HCT116 (cell line): ENCODE results near the gene KIAA1586. TPM values are rescaled to one million over a fixed set of nuclear protein-coding genes. Genes with fewer than 3 reads are reported as not detected.

Experiments
- ATAC-seq: fragments of 200-7000 bp; cut with Tn5 transposase; 2 replicates; pipeline ENCODE4 v1.9.1; 2020; ENCODE audit warnings: mild to moderate bottlenecking, moderate library complexity
- BruUV-seq: library from RNA; stranded (reverse); fragments of 400-500 nt; replicated peaks from 2 replicates; lab custom pipeline; 2021; lab: Mats Ljungman, UMichigan
- CTCF ChIA-PET: fragments of 300-600 bp; sonication (Branson Sonifier 250); formaldehyde crosslinking; loops from one replicate; lab custom pipeline; 2021; ENCODE audit warnings: antibody characterized with exemption; lab: Charles Lee
- POLR2A ChIA-PET: fragments of 300-600, 350-600 bp; sonication (Branson Sonifier 250); formaldehyde crosslinking; loops from one replicate; lab custom pipeline; 2021; ENCODE audit warnings: antibody characterized with exemption; lab: Charles Lee
- RAD21 ChIA-PET, 2 experiments: fragments of 300-600 bp; sonication (Branson Sonifier 250); formaldehyde crosslinking; loops; one replicate each; lab custom pipeline; 2023; ENCODE audit warnings: low total read pairs in 2 of 2; ENCODE audit not compliant: uncharacterized antibody in 2 of 2, unreplicated experiment in 2 of 2, low non-redundant PET in 1 of 2; lab: Charles Lee
- DNase-seq: peaks from one replicate; pipeline ENCODE4 v3.0.0-alpha.2; 2010; ENCODE audit warnings: low read depth, low spot score
- H2AFZ ChIP-seq: fragments of 200-600 bp; shearing (Covaris generic), sonication (generic); 2 replicates; pipeline ENCODE4 v1.6.1; 2017; ENCODE audit warnings: low read depth, mixed run types, mixed read lengths, antibody characterized with exemption, low read length; ENCODE audit not compliant: poor library complexity, severe bottlenecking
- H3K27ac ChIP-seq: 2 replicates; pipeline ENCODE4 v1.5.1; 2012; ENCODE audit warnings: low read depth, low read length
- H3K27me3 ChIP-seq: fragments of 200-600 bp; sonication (generic); 2 replicates; pipeline ENCODE4 v1.6.1; 2016; ENCODE audit warnings: mixed run types, low read length, mixed read lengths; ENCODE audit not compliant: insufficient read depth
- H3K36me3 ChIP-seq, 2 experiments: fragments of 200-500 bp in 1 of 2; fragments of 200-600 bp in 1 of 2; sonication (Bioruptor generic) in 1 of 2; sonication (generic) in 1 of 2; 2 replicates each; pipeline versions ENCODE4 v1.5.1 to v1.6.1; 2014 to 2016; ENCODE audit warnings: low read length in 2 of 2, inconsistent platforms in 1 of 2, mixed read lengths in 1 of 2, mixed run types in 1 of 2; ENCODE audit not compliant: insufficient read depth in 2 of 2, control insufficient read depth in 1 of 2
- H3K4me1 ChIP-seq, 2 experiments: fragments of 200-600 bp in 1 of 2; sonication (generic) in 1 of 2; 2 replicates each; pipeline versions ENCODE4 v1.5.1 to v1.6.1; 2012 to 2017; ENCODE audit warnings: low read length in 2 of 2, inconsistent platforms in 1 of 2, mild to moderate bottlenecking in 1 of 2, mixed read lengths in 1 of 2, mixed run types in 1 of 2, moderate library complexity in 1 of 2; ENCODE audit not compliant: insufficient read depth in 2 of 2, control insufficient read depth in 1 of 2
- H3K4me2 ChIP-seq: fragments of 200-600 bp; sonication (generic); 2 replicates; pipeline ENCODE4 v1.6.1; 2017; ENCODE audit warnings: mixed run types, low read length, mixed read lengths
- H3K4me3 ChIP-seq, 2 experiments: fragments of 200-600 bp in 1 of 2; sonication (generic) in 1 of 2; replicated peaks in 1 of 2; 2 replicates each; pipeline ENCODE4 v1.5.1; 2011 to 2016; ENCODE audit warnings: low read length in 2 of 2, control low read depth in 1 of 2, low read depth in 1 of 2, mild to moderate bottlenecking in 1 of 2, mixed read lengths in 1 of 2, mixed run types in 1 of 2
- H3K79me2 ChIP-seq: fragments of 200-600 bp; sonication (generic); 2 replicates; pipeline ENCODE4 v1.6.1; 2017; ENCODE audit warnings: mild to moderate bottlenecking, mixed run types, low read length, moderate library complexity, mixed read lengths; ENCODE audit not compliant: insufficient read depth
- H3K9ac ChIP-seq: fragments of 200-600 bp; sonication (generic); 2 replicates; pipeline ENCODE4 v1.6.1; 2016; ENCODE audit warnings: low read length, mixed read lengths
- H3K9me2 ChIP-seq: fragments of 200-600 bp; sonication (generic), shearing (Covaris generic); 2 replicates; pipeline ENCODE4 v1.6.1; 2017; ENCODE audit warnings: mixed run types, mild to moderate bottlenecking, moderate library complexity; ENCODE audit not compliant: insufficient read depth
- H3K9me3 ChIP-seq, 2 experiments: fragments of 200-500 bp in 1 of 2; fragments of 200-600 bp in 1 of 2; sonication (Bioruptor generic) in 1 of 2; sonication (generic) in 1 of 2; 2 replicates each; pipeline ENCODE4 v1.6.1; 2014 to 2017; ENCODE audit warnings: low read length in 2 of 2, mixed read lengths in 2 of 2, inconsistent platforms in 1 of 2, low read depth in 1 of 2, mild to moderate bottlenecking in 1 of 2, mixed run types in 1 of 2, moderate library complexity in 1 of 2; ENCODE audit not compliant: control insufficient read depth in 1 of 2, insufficient read depth in 1 of 2
- H4K20me1 ChIP-seq: fragments of 200-600 bp; sonication (generic), shearing (Covaris generic); 2 replicates; pipeline ENCODE4 v1.6.1; 2017; ENCODE audit warnings: mixed run types, mild to moderate bottlenecking, moderate library complexity; ENCODE audit not compliant: insufficient read depth
- CBX3 ChIP-seq: IDR thresholded peaks from 2 replicates; pipeline ENCODE4 v1.6.1; 2012; ENCODE audit warnings: low read depth
- CEBPB ChIP-seq: IDR thresholded peaks from 2 replicates; pipeline ENCODE4 v1.6.1; 2012; ENCODE audit warnings: low read depth
- ELF1 ChIP-seq: IDR thresholded peaks from 2 replicates; pipeline ENCODE4 v1.6.1; 2012; ENCODE audit warnings: low read depth, borderline replicate concordance
- EZH2 ChIP-seq: fragments of 200-600 bp; sonication (generic); IDR thresholded peaks from 2 replicates; pipeline ENCODE4 v1.6.1; 2017; ENCODE audit warnings: antibody characterized with exemption, mixed run types
- FOSL1 ChIP-seq: IDR thresholded peaks from 2 replicates; pipeline ENCODE4 v1.6.1; 2012; ENCODE audit warnings: low read depth
- POLR2AphosphoS5 ChIP-seq: IDR thresholded peaks from 2 replicates; pipeline ENCODE4 v1.6.1; 2011; ENCODE audit warnings: mild to moderate bottlenecking, low read depth, low read length, moderate library complexity
- RAD21 ChIP-seq: IDR thresholded peaks from 2 replicates; pipeline ENCODE4 v1.6.1; 2012; ENCODE audit warnings: low read depth, mild to moderate bottlenecking
- SP1 ChIP-seq: IDR thresholded peaks from 2 replicates; pipeline ENCODE4 v1.6.1; 2012; ENCODE audit warnings: low read depth
- SRF ChIP-seq: IDR thresholded peaks from 2 replicates; pipeline ENCODE4 v1.6.1; 2012; ENCODE audit warnings: low read depth
- TCF7L2 ChIP-seq: IDR thresholded peaks from 2 replicates; pipeline ENCODE4 v1.7.0; 2011; ENCODE audit warnings: borderline replicate concordance, inconsistent platforms; ENCODE audit not compliant: insufficient read depth, insufficient read length; ENCODE audit errors: extremely low read depth
- intact Hi-C: fragments of 100-400 bp; cut with micrococcal nuclease; formaldehyde crosslinking; loops from 2 replicates; pipeline ENCODE4 v1.10.0; 2022
- total RNA-seq: library from RNA; stranded (reverse); gene quantifications from one replicate; pipeline ENCODE4 v1.2.1, GENCODE V29; 2021; ENCODE audit not compliant: unreplicated experiment
- TF ChIP-seq, protein P1 (sequence below): IDR thresholded peaks from 2 replicates; pipeline ENCODE4 v1.6.1; 2012
- TF ChIP-seq, protein P2 (sequence below), 3 experiments: fragments of 200-600 bp in 1 of 3; sonication (generic) in 1 of 3; IDR thresholded peaks in 2 of 3; conservative IDR thresholded peaks in 1 of 3; 2 replicates each; pipeline ENCODE4 v1.5.1; 2012 to 2017; ENCODE audit warnings: low read depth in 2 of 3, low read length in 2 of 3, antibody characterized with exemption in 1 of 3, borderline replicate concordance in 1 of 3, control low read depth in 1 of 3, mild to moderate bottlenecking in 1 of 3, mixed read lengths in 1 of 3, mixed run types in 1 of 3, moderate library complexity in 1 of 3; ENCODE audit not compliant: insufficient read depth in 1 of 3
- TF ChIP-seq, protein P3 (sequence below): IDR thresholded peaks from 2 replicates; pipeline ENCODE4 v1.6.1; 2011; ENCODE audit warnings: mild to moderate bottlenecking, low read length, moderate library complexity; ENCODE audit not compliant: insufficient replicate concordance; ENCODE audit errors: extremely low read depth

KIAA1586 gene
- total RNA-seq, 1 experiment from 2014 or later = 12.7 TPM

DNA sequence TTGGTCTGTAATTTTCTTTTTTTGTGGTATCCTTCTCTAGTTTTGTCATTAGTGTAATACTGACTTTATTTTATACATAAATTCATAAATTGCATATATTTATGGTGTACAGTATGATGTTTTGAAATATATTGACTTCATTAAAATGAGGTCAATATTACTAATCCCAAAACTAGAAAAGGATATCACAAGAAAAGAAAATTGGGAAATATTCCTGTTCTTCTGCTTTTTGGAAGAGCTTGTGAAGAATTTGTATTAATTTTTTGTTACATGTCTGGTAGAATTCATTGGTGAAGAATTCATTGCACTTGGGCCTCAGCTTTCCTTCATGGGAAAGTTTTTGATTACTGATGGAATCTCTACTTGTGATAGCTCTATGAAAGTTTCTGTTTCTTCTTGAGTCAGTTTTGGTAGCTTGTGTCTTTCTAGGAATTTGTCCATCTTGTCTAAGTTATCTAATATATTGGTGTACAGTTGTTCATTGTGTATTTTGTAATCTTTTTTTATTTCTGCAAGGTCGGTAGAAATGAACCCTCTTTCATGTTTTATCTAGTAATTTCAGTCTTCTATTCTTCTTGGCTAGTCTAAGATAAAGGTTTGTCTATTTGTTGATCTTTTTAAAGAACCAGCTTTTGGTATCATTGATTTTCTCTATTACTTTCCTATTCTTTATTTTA lies 32.2 kb downstream of the KIAA1586 start:
- H3K79me2 ChIP-seq = 0 out of 2 replicates have a peak, but pooled peaks cover 3% of the 10 kb centered on the region
- CTCF ChIA-PET = no interaction called here
- H3K36me3 ChIP-seq = no peaks in the 10 kb centered on the region; a peak in 1 of 4 replicates
- no peaks in the 10 kb centered on the region for H3K4me1 ChIP-seq
- H3K4me2 ChIP-seq = no peak overlapping the region
- DNase-seq (no peak), ATAC-seq (no peak)
- intact Hi-C loops = no loop called here
- no peaks in the 10 kb centered on the region for H3K9me2 ChIP-seq
- H3K9ac ChIP-seq = no peak overlapping the region
- H3K27me3 ChIP-seq = no peaks in the 10 kb centered on the region
- no peak overlapping the region for H3K4me3 ChIP-seq
- POLR2A ChIA-PET = no interaction called here
- RAD21 ChIA-PET = no interaction called here
- no peak overlapping the region for H3K27ac ChIP-seq
- H3K9me3 ChIP-seq = no peaks in the 10 kb centered on the region
- H2AFZ ChIP-seq = no peak overlapping the region
- TF ChIP-seq TCF7L2 (no peak), SP1 (no peak), RAD21 (no peak), SRF (no peak), EZH2 (no peak), FOSL1 (no peak), POLR2AphosphoS5 (no peak), CBX3 (no peak), ELF1 (no peak), CEBPB (no peak)
- TF ChIP-seq, protein P1, sequence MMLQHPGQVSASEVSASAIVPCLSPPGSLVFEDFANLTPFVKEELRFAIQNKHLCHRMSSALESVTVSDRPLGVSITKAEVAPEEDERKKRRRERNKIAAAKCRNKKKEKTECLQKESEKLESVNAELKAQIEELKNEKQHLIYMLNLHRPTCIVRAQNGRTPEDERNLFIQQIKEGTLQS = no peak
- TF ChIP-seq, protein P2, sequence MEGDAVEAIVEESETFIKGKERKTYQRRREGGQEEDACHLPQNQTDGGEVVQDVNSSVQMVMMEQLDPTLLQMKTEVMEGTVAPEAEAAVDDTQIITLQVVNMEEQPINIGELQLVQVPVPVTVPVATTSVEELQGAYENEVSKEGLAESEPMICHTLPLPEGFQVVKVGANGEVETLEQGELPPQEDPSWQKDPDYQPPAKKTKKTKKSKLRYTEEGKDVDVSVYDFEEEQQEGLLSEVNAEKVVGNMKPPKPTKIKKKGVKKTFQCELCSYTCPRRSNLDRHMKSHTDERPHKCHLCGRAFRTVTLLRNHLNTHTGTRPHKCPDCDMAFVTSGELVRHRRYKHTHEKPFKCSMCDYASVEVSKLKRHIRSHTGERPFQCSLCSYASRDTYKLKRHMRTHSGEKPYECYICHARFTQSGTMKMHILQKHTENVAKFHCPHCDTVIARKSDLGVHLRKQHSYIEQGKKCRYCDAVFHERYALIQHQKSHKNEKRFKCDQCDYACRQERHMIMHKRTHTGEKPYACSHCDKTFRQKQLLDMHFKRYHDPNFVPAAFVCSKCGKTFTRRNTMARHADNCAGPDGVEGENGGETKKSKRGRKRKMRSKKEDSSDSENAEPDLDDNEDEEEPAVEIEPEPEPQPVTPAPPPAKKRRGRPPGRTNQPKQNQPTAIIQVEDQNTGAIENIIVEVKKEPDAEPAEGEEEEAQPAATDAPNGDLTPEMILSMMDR (IDR thresholded peaks at IDR 0.05 in 2 of 3, conservative IDR thresholded peaks at IDR 0.05 in 1 of 3; ENCODE audit: borderline replicate concordance in 1 of 3, insufficient read depth in 1 of 3, low read depth in 2 of 3, low read length in 2 of 3) = no peak
- TF ChIP-seq, protein P3, sequence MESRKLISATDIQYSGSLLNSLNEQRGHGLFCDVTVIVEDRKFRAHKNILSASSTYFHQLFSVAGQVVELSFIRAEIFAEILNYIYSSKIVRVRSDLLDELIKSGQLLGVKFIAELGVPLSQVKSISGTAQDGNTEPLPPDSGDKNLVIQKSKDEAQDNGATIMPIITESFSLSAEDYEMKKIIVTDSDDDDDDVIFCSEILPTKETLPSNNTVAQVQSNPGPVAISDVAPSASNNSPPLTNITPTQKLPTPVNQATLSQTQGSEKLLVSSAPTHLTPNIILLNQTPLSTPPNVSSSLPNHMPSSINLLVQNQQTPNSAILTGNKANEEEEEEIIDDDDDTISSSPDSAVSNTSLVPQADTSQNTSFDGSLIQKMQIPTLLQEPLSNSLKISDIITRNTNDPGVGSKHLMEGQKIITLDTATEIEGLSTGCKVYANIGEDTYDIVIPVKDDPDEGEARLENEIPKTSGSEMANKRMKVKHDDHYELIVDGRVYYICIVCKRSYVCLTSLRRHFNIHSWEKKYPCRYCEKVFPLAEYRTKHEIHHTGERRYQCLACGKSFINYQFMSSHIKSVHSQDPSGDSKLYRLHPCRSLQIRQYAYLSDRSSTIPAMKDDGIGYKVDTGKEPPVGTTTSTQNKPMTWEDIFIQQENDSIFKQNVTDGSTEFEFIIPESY = no peak
- no TSS peak for BruUV-seq
- no peaks in the 10 kb centered on the region for H4K20me1 ChIP-seq
